K562 (cell line): ENCODE results near the gene CCDC159. TPM values are rescaled to one million over a fixed set of nuclear protein-coding genes. Genes with fewer than 3 reads are reported as not detected.
A peak's percentile ranks its signal among the peaks of the same experiment; 100 is the strongest.

Experiments
- CBFB ChIP-seq: sonication (generic); formaldehyde crosslinking; IDR thresholded peaks from 2 replicates; pipeline ENCODE4 v1.4.0; 2020; ENCODE audit warnings: mild to moderate bottlenecking, missing genetic modification reagents
- E2F6 ChIP-seq, 2 experiments: IDR thresholded peaks; 2 replicates each; pipeline ENCODE4 v1.6.1; 2011; ENCODE audit warnings: borderline replicate concordance in 1 of 2, control low read depth in 1 of 2, low read depth in 1 of 2, low read length in 1 of 2, mild to moderate bottlenecking in 1 of 2, mixed read lengths in 1 of 2, moderate library complexity in 1 of 2; ENCODE audit not compliant: insufficient read depth in 1 of 2, insufficient read length in 1 of 2, poor library complexity in 1 of 2, severe bottlenecking in 1 of 2; ENCODE audit errors: extremely low read depth in 1 of 2
- ELF1 ChIP-seq: fragments of 200-800 bp; sonication (Bioruptor generic); IDR thresholded peaks from 2 replicates; pipeline ENCODE4 v1.6.1; 2016; ENCODE audit warnings: missing genetic modification characterization, missing compliant biosample characterization
- NUFIP1 ChIP-seq: fragments of 450-650 bp; IDR thresholded peaks from 2 replicates; pipeline ENCODE4 v1.6.1; 2018; ENCODE audit not compliant: partially characterized antibody
- POLR2A ChIP-seq: fragments of 450-650 bp; conservative IDR thresholded peaks from 2 replicates; pipeline ENCODE4 v1.6.1; 2016
- RCOR1 ChIP-seq, 2 experiments: IDR thresholded peaks; 2 replicates each; pipeline ENCODE4 v1.6.1; 2012; ENCODE audit warnings: low read depth in 2 of 2, low read length in 2 of 2, borderline replicate concordance in 1 of 2, improper control_type of control experiment in 1 of 2
- TAF15 ChIP-seq: fragments of 200-400 bp; formaldehyde crosslinking; IDR thresholded peaks from 2 replicates; pipeline ENCODE4 v1.6.1; 2017; ENCODE audit warnings: mild to moderate bottlenecking, low read depth, low read length, moderate library complexity
- XRCC5 ChIP-seq: fragments of 200-400 bp; formaldehyde crosslinking; IDR thresholded peaks from 2 replicates; pipeline ENCODE4 v1.6.1; 2017; ENCODE audit warnings: low read depth, mild to moderate bottlenecking, low read length
- ZBTB26 ChIP-seq: fragments of 450-650 bp; formaldehyde crosslinking; IDR thresholded peaks from 2 replicates; pipeline ENCODE4 v1.4.0; 2022; ENCODE audit warnings: missing genetic modification characterization
- ZFP1 ChIP-seq: fragments of 450-650 bp; formaldehyde crosslinking; IDR thresholded peaks from 2 replicates; pipeline ENCODE4 v1.4.0; 2020; ENCODE audit warnings: mild to moderate bottlenecking, mixed read lengths
- ZNF263 ChIP-seq: sonication (generic); formaldehyde crosslinking; IDR thresholded peaks from 2 replicates; pipeline ENCODE4 v1.8.0; 2022; ENCODE audit warnings: mild to moderate bottlenecking, missing genetic modification reagents, borderline replicate concordance
- ZNF57 ChIP-seq: fragments of 450-650 bp; formaldehyde crosslinking; IDR thresholded peaks from 2 replicates; pipeline ENCODE4 v1.4.0; 2020; ENCODE audit warnings: mild to moderate bottlenecking, moderate library complexity
- ZNF740 ChIP-seq, 3 experiments: fragments of 200-800 bp in 1 of 3; sonication (Bioruptor generic) in 1 of 3; sonication (generic) in 1 of 3; formaldehyde crosslinking in 1 of 3; IDR thresholded peaks; 2 replicates each; pipeline versions ENCODE4 v1.6.1 to v1.8.0; 2016 to 2022; ENCODE audit warnings: mild to moderate bottlenecking in 2 of 3, missing compliant biosample characterization in 2 of 3, missing genetic modification characterization in 2 of 3, missing genetic modification reagents in 1 of 3
- polyA plus RNA-seq, 8 experiments: library from polyadenylated mRNA; depleted of rRNA in 4 of 8; stranded (reverse) in 5 of 8; unstranded in 3 of 8; fragments of >200 nt; fragmentation: Nextera tagmentation in 2 of 8; fragmentation: Illumina TruSeq in 1 of 8; extraction: Ambion mirVana in 2 of 8; extraction: Trizol in 1 of 8; gene quantifications; 2 replicates each; pipeline versions ENCODE4 v1.2.1 to v1.2.3, GENCODE V29; 2011 to 2014; ENCODE audit warnings: inconsistent platforms in 1 of 8, missing spikeins in 1 of 8
- total RNA-seq, 7 experiments: library from RNA; depleted of rRNA in 6 of 7; stranded (reverse); fragments of >200 nt in 6 of 7; fragmentation: Illumina TruSeq in 2 of 7; extraction: Trizol in 2 of 7; gene quantifications; 2 replicates each; pipeline versions ENCODE4 v1.2.1 to v1.2.3, GENCODE V29; 2011 to 2021; ENCODE audit warnings: low replicate concordance in 1 of 7
- TF ChIP-seq, protein P1 (sequence below), 2 experiments: IDR thresholded peaks in 1 of 2; conservative IDR thresholded peaks in 1 of 2; 2 replicates each; pipeline ENCODE4 v1.6.1; 2016; ENCODE audit warnings: low read depth in 2 of 2, mild to moderate bottlenecking in 1 of 2, missing compliant biosample characterization in 1 of 2, missing genetic modification characterization in 1 of 2, moderate library complexity in 1 of 2
- TF ChIP-seq, protein P2 (sequence below): fragments of 450-650 bp; IDR thresholded peaks from 2 replicates; pipeline ENCODE4 v1.6.1; 2016
- TF ChIP-seq, protein P3 (sequence below): IDR thresholded peaks from 2 replicates; pipeline ENCODE4 v1.6.1; 2014; ENCODE audit warnings: antibody characterized with exemption

CCDC159 gene
- total and polyA plus RNA-seq, 9 of the 15 experiments (the other 6 are each of a cell fraction or from before 2014, with no cell fraction given): 0.68 to 10.1 (median 4.7) TPM

DNA sequence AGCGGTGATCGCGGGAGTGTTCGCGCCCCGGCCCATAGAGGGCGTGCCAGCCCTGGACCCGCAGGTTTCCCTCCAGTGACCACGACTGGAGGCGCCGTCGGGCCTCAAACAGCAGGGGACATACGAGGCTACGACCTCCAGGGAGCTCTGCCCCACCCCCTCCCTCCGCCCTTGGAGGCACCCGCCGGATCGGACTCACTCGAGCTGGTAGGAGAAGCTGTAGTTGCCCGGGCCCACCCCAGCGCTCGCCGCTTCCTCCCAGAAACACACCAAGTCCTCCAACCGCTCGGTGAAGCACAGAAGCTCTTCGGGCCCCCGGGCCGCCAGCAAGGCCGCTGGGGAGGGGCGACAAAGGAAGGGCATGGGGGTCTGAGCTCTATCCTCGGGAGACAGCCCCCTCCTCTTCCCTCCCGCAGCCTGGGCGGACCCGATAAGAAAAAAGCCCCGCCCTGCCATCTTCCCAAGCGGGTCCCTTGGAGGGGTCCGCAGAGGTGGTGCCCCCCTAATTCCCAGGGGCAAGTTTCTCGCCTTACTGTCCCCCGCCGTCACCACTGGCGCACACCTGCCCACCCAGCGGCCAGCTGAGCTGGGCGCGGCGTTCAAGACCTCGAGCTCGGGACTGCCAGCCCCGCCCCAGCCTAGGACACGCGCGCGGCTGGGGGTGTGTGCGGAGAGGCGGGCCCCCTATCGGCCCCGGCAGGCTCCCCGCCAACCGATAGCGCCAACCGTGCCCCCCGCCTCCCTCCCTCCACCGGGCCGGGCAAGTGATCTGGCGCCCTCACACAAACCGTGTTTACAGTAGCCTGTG is 36.8 kb downstream of the CCDC159 start (continued):
- TF ChIP-seq CBFB (CRISPR knock-in tag) (peak; percentile 50; the same call in 1 of the 2 replicates), ZNF263 (CRISPR knock-in tag) (no peak; the same call in 1 of the 2 replicates), POLR2A (peak; percentile 44; the same call in 1 of the 2 replicates), RCOR1 (IDR thresholded peaks at IDR 0.05; ENCODE audit: borderline replicate concordance in 1 of 2, low read depth in 2 of 2, low read length in 2 of 2) (peak in 1 of 2 experiments; percentile 75; a peak in 2 of 4 replicates), ZNF740 (CRISPR knock-in tag; IDR thresholded peaks at IDR 0.05) (0 out of 2 replicates have a peak, but pooled peaks have one; percentile 53), ZNF740 (tag; IDR thresholded peaks at IDR 0.05) (peak in 1 of 2 experiments; percentile 54; a peak in 1 of 4 replicates), ZNF57 (CRISPR knock-in tag) (no peak), ZFP1 (CRISPR knock-in tag) (no peak), NUFIP1 (no peak), XRCC5 (peak; percentile 53; the same call in 1 of the 2 replicates), ELF1 (tag) (no peak), TAF15 (no peak), E2F6 (IDR thresholded peaks at IDR 0.05; ENCODE audit: borderline replicate concordance in 1 of 2, extremely low read depth in 1 of 2, insufficient read depth in 1 of 2, insufficient read length in 1 of 2, low read depth in 1 of 2, low read length in 1 of 2, poor library complexity in 1 of 2, severe bottlenecking in 1 of 2) (peak; percentile 94 to 96), ZBTB26 (CRISPR knock-in tag) (no peak)
- TF ChIP-seq, protein P1, sequence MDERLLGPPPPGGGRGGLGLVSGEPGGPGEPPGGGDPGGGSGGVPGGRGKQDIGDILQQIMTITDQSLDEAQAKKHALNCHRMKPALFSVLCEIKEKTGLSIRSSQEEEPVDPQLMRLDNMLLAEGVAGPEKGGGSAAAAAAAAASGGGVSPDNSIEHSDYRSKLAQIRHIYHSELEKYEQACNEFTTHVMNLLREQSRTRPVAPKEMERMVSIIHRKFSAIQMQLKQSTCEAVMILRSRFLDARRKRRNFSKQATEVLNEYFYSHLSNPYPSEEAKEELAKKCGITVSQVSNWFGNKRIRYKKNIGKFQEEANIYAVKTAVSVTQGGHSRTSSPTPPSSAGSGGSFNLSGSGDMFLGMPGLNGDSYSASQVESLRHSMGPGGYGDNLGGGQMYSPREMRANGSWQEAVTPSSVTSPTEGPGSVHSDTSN (CRISPR knock-in tag; IDR thresholded peaks at IDR 0.05; ENCODE audit: low read depth): no peak
- TF ChIP-seq, protein P1 (tag; conservative IDR thresholded peaks at IDR 0.05; ENCODE audit: low read depth): no peak
- TF ChIP-seq, protein P2, sequence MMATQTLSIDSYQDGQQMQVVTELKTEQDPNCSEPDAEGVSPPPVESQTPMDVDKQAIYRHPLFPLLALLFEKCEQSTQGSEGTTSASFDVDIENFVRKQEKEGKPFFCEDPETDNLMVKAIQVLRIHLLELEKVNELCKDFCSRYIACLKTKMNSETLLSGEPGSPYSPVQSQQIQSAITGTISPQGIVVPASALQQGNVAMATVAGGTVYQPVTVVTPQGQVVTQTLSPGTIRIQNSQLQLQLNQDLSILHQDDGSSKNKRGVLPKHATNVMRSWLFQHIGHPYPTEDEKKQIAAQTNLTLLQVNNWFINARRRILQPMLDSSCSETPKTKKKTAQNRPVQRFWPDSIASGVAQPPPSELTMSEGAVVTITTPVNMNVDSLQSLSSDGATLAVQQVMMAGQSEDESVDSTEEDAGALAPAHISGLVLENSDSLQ: no peak
- TF ChIP-seq, protein P3, sequence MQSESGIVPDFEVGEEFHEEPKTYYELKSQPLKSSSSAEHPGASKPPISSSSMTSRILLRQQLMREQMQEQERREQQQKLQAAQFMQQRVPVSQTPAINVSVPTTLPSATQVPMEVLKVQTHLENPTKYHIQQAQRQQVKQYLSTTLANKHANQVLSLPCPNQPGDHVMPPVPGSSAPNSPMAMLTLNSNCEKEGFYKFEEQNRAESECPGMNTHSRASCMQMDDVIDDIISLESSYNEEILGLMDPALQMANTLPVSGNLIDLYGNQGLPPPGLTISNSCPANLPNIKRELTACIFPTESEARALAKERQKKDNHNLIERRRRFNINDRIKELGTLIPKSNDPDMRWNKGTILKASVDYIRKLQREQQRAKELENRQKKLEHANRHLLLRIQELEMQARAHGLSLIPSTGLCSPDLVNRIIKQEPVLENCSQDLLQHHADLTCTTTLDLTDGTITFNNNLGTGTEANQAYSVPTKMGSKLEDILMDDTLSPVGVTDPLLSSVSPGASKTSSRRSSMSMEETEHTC: no peak
